Measurements from ENCODE around the gene GABRG3. TPM values are rescaled to one million over a fixed set of nuclear protein-coding genes. Genes with fewer than 3 reads are reported as not detected.

Gene GABRG3
- total and polyA plus RNA-seq, 2 donors (not counting 3 experiments of a cell fraction or from before 2014, with no cell fraction given): not detected

DNA sequence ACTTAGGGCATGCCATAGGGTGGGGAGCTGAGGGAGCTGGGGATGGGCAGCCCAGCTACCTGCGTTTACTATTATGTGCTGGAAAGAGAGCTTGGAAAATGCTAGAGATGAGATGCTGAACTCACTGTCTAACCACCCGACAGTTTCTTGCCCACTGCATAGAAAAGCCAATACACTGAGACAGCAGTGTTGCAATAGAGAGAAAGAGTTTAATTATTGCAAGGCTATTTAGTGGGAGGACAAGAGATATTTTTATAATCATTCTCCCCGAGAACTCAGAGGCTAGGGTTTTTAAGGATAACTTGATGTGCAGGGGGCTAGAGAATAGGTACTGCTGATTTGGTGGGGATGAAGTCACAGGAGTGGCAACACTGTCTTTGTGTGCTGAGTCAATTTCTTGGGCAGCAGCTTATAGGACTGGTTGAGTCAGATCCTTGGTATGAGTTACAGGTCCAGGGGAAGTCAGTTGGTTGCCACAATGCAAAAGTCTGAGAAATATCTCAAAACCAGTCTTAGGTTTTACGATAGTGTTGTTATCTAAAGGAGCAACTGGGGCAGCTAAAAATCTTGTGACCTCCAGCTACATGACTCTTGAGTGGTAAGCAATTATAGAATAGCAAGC is 205.9 kb downstream of the GABRG3 start:
- no peaks in the 10 kb centered on the region for H3K4me1 ChIP-seq (ENCODE audit: control insufficient read depth, extremely low read depth, insufficient read depth, low read length)
- H3K9me1 ChIP-seq (replicated peaks; ENCODE audit: control insufficient read depth, extremely low read depth, insufficient read depth, low read length): no peaks in the 10 kb centered on the region
- peaks cover 6% of the 10 kb centered on the region for H3K9me3 ChIP-seq (replicated peaks; ENCODE audit: control insufficient read depth, insufficient read depth, low read length)
- no peak overlapping the region for H3K4me2 ChIP-seq (ENCODE audit: insufficient read depth, low read length)
- H3K36me3 ChIP-seq (ENCODE audit: control insufficient read depth in 2 of 2, extremely low read depth in 1 of 2, insufficient read depth in 2 of 2, low read length in 2 of 2): no peaks in the 10 kb centered on the region
- dilution Hi-C loops (cut with MboI; ENCODE audit: extremely low pct_ligation_motif_present, low sequenced_read_pairs): no loop called here
- H3K27ac ChIP-seq (ENCODE audit: insufficient read depth, low read depth, low read length): no peak overlapping the region
- no peak overlapping the region for H3K9ac ChIP-seq (replicated peaks; ENCODE audit: extremely low read depth, insufficient read depth, low read length)
- FAIRE-seq (no peak), DNase-seq (ENCODE audit: low read depth, low spot score) (no peak)
- TF ChIP-seq, protein P1, sequence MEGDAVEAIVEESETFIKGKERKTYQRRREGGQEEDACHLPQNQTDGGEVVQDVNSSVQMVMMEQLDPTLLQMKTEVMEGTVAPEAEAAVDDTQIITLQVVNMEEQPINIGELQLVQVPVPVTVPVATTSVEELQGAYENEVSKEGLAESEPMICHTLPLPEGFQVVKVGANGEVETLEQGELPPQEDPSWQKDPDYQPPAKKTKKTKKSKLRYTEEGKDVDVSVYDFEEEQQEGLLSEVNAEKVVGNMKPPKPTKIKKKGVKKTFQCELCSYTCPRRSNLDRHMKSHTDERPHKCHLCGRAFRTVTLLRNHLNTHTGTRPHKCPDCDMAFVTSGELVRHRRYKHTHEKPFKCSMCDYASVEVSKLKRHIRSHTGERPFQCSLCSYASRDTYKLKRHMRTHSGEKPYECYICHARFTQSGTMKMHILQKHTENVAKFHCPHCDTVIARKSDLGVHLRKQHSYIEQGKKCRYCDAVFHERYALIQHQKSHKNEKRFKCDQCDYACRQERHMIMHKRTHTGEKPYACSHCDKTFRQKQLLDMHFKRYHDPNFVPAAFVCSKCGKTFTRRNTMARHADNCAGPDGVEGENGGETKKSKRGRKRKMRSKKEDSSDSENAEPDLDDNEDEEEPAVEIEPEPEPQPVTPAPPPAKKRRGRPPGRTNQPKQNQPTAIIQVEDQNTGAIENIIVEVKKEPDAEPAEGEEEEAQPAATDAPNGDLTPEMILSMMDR (IDR thresholded peaks at IDR 0.05; ENCODE audit: extremely low read depth in 1 of 2, insufficient read depth in 1 of 2, low read depth in 1 of 2, low read length in 2 of 2): no peak
- TF ChIP-seq EZH2 (IDR thresholded peaks at IDR 0.05; ENCODE audit: borderline replicate concordance, low read depth, low read length, severe bottlenecking) (no peak), FOS (IDR thresholded peaks at IDR 0.05; ENCODE audit: borderline replicate concordance, insufficient read depth, low read length) (no peak), POLR2A (IDR thresholded peaks at IDR 0.05; ENCODE audit: low read depth, low read length) (no peak), JUN (IDR thresholded peaks at IDR 0.05; ENCODE audit: borderline replicate concordance, insufficient read depth, insufficient read length, low read depth) (no peak), MYC (IDR thresholded peaks at IDR 0.05; ENCODE audit: low read depth, low read length) (no peak), GATA2 (IDR thresholded peaks at IDR 0.05; ENCODE audit: insufficient read depth, insufficient read length, low read depth, low read length) (no peak), POLR2AphosphoS5 (IDR thresholded peaks at IDR 0.05; ENCODE audit: insufficient read depth, low read depth, low read length) (no peak)
- TF ChIP-seq, protein P2, sequence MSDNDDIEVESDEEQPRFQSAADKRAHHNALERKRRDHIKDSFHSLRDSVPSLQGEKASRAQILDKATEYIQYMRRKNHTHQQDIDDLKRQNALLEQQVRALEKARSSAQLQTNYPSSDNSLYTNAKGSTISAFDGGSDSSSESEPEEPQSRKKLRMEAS (IDR thresholded peaks at IDR 0.05; ENCODE audit: insufficient read depth, insufficient read length): no peak
- H4K20me1 ChIP-seq (replicated peaks; ENCODE audit: control insufficient read depth, extremely low read depth, insufficient read depth, low read length): no peaks in the 10 kb centered on the region
- ChIA-PET POLR2A (no interaction called here), CTCF (no interaction called here)
- no peaks in the 10 kb centered on the region for H3K27me3 ChIP-seq (ENCODE audit: control insufficient read depth in 2 of 2, insufficient read depth in 2 of 2, low read length in 2 of 2)
- H3K4me3 ChIP-seq (replicated peaks in 1 of 3; ENCODE audit: insufficient read depth in 1 of 3, low read depth in 1 of 3, low read length in 3 of 3): no peak overlapping the region
- H2AFZ ChIP-seq (ENCODE audit: low read depth, low read length): no peak overlapping the region
- intact Hi-C loops (cut with micrococcal nuclease): no loop called here
- H3K79me2 ChIP-seq (ENCODE audit: control insufficient read depth, insufficient read depth, low read length): no peaks in the 10 kb centered on the region
- no TSS peak for BruUV-seq (replicated peaks)

All from endothelial cell of umbilical vein (primary cell).